Embryonic facial prominence (tissue), 1 donor: ENCODE measurements around the gene SEMA3C.

ENCODE experiments used
- DNase-seq: peaks from one replicate; pipeline ENCODE4 v3.0.0-alpha.2; 2016; ENCODE audit errors: extremely low spot score

The SEMA3C gene

DNA sequence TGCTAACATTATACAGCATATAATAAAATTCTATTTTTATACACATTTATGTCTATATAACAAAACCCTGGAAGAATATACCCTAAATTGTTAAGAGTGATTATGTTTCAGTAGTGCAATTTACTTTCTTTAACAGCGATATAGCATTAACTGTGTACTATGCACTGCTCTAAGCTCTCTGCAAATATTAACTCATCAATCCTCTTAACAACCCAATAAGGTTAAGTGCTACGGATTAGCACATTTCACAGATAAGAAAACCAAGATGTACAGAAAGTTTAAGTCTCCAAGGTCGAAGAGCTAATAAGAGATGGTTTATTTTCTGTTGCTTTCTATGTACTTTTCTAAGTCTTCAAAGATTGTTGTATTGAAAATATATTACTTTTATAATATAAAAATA, 95.8 kb downstream of the SEMA3C start:
- DNase-seq: no peak

DNA sequence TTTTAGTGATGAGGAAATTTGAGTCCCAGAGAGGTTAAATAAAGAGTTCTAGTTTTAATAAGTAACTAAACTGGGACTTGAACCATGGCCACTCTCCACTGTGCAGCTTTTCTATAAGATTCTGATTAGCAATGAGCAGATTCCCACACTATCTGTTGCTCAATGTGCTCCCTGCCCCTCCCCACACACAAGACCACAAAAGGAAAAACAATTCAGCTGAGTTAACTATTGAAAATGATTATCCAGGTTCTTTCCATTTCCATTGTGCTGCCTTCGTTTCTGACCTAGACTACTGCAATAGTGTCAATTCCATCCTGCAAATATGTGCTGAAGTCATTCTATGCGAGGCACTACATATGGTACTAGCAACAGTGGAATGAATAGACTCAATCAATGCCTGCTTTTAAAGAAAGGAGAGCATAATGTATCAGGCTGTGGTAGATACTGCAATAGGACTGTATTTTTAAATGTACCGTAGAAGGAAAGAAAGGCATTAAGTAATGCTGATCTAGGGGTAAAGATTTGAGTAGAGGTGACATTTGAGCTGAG, 97.0 kb downstream of the SEMA3C start:
- no peak for DNase-seq

DNA sequence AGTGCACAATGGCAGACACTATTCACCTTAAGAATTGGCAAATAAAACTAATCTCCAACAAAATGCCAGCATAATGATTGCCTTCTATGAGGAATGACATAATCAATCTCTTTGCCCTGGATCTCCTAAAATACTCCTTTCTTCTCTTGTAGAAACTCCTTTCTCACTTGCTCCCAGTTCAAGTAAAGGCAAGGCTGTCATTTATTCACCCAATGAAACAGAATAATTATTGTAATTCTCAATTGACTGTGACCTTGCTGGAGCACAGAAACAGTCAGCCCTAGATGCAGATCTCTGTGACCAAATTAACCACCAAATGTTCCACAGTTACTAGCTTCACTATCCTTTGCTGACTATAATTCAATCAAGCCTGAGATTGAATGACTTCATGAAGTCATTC, 99.3 kb downstream of the SEMA3C start:
- DNase-seq: no peak

DNA sequence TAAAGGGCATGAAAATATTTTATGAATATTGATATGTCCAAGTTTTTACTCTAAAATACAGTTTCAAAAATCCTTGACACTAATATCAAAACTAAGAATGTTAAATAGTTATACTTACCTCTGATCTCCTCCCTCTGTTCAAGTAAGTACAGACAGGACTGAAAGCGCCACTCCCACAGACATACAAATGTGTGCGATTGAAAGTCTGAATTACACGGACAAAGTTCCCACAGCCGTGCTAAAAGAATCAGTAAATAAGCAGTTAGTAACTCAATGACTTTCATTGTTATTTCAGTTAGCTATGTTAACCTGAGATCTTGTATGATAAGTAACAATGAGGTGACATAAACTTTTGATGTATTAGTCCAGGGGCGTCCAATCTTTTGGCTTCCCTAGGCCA, 100.7 kb downstream of the SEMA3C start:
- DNase-seq: no peak

DNA sequence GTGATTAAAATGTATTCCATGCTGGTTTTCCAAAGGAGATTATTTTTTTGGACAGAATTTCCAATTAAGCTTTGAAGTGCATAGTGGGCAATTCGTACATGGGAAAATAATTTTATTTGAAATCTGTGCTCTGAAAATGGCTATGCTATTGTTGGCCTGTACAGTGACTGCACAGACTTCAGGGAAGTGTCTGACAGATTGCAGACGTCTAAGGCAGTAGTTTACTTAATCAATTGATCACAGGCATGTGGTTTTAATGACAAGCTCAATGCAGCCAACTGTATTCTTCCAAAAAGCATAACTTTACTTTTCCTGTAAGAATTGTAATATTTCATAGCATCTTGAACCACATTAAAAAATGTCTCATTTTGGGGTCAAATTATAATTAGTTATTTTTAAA, 102.0 kb downstream of the SEMA3C start:
- no peak for DNase-seq

DNA sequence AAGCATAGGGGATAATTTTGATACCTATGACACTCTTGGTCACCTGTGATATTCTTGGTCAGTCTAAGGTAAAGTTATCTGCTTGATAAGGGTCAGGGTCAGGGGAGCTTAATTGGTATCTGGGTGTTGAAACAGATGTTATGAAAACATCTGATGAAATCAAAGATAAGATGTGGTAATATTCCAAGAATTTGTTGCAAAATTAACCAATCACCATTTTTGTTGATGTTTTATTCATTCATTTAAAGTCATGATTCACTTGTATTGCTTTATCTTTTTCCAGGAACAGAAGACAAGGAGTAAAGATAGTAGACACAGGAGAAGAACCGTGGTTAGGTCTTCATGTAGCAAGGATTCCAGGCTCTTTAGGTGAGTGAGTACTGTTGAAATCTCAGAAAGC, 103.1 kb downstream of the SEMA3C start:
- DNase-seq: no peak

DNA sequence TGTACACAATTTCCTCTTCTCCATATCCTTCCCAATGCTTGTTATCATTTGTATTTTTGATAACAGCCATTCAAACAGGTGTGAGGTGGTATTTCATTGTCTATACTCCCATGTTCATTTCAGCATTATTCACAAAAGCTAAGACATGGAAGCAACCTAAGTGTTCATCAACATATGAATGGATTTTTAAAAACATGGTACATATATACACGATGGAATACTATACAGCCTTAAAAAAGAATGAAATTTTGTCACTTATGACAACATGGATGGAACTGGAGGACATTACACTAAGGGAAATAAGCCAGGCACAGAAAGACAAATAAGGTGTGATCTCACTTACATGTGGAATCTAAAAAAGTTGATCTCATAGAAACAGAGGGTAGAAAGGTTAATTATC, 109.3 kb downstream of the SEMA3C start:
- DNase-seq: no peak

DNA sequence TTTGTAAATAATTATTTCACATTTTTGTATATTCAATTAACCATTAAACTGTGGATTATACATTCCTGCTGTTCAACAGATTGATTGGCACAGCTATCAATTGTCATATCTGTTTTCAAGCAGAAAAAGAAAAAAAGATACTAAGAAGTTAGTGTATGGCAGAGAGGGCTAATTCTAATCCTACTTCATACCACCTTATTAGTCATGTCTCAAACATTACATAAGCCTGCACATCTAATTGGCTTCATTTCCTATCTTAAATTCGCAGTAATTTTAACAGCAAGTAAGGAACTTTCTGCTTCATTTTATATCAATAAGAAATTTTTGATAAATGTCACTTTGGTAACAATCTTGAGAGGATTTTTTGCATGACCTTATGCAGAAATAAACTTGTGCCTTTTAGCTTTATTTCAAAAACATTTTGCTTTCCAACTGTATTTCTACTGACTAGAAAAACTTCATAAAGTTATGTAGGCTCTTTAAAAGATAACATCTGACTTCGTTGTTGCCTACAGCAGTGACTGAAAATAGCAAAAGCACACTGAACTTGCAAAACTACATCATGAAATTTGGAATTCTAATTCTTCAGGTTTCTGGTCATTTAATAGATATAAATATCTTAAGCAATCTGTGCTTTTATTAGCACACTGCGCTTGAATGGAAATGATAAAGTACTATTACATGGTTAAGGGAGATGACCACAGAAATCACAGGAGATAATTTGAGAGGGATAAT, 111.5 kb downstream of the SEMA3C start:
- DNase-seq: no peak

DNA sequence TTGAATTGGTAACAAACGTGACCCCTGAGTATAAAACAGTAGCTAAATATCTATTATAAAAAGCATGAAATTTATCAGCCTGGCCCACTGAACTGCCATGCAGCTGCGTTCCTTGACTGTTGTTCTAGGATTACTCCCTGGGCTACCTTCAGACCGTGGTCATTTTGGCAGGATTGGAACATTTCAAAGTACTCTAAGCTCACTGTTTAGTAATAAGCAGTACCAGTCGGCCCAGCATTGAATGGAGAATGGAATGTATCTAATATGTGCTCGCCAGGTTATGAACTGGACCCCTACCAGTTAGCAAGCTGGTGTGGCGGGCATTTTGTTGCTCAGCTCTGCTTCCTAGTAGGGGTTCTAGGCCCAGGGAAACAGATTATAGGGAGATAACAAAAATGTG, 112.2 kb downstream of the SEMA3C start:
- no peak for DNase-seq

DNA sequence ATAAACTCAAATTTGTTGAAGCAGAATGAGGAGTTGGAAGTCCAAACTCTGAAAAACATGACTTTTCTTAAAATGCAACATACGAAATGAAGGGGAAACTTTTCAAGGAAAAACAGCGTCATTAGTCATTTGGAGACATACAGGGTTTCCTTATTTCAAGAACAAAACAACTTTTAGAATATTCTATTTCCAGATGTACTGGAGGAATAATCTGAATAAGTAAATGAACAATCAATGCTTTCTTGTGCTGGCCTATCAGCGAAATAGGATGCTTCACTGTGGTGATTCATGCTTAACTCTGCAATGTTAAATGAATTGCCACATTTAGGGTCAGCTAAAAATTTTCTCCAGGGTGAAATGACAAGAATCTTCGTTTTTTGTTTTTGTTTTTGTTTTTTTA, 114.3 kb downstream of the SEMA3C start:
- no peak for DNase-seq

DNA sequence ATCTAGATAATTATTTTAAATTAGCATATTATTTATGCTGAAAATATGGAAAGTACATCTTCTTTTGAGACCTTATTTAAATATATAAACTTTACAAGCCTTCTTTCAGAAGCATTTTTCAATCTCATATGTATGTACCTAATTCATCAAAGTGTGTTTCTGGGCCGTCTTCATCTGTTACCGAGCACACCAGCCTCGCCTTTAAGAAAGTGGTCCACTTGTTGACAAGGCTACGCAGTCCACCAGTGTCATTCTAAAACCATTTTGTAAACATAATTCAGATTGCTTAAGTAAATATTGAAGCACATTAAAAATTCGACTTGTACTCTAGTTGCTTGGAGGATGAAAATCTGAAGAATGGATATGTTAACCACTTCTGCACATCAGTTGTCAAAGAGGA, 116.3 kb downstream of the SEMA3C start:
- DNase-seq: no peak

DNA sequence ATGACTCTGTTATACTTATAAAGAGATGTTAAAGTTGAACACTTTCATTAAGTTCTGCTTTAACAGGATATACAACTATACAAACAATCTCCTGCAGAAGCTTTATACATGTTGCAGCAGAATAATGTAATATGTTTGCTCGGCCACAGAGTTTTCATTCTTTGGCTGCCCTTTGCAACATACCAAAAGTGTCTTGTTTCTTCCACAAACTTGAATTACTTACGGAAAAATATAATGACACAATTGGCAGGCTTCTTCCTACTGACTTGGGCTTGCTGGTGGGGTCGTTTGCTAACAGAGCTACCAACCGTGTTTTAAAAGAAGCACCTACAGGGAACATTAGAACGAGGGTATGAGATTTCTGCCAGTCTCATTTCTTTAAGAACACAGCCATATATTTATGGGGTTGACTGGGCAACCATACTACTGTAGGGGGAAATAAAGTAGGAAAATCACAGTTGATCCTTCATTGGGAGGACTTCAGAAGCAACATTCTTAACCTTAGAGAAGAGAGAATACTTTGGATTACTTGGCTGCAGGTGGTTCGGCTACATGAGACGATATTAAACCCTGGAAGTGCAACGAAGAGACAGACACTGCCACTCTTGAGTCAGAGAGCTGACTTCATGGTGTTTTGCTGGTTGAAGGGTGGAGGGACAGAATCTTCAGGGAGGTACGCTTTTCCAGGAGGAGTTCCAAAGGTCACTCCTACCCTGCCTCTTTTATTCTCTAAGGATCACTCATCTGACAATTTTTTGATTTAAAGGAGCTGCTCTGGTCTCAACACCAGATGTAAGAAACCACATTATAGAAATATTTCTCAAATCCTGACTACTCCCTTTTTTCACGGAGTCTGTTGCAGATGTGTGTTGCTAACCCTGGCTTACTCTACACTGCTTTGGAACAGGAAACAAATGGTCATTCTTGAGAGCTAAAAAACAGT, 123.9 kb downstream of the SEMA3C start:
- no peak for DNase-seq

DNA sequence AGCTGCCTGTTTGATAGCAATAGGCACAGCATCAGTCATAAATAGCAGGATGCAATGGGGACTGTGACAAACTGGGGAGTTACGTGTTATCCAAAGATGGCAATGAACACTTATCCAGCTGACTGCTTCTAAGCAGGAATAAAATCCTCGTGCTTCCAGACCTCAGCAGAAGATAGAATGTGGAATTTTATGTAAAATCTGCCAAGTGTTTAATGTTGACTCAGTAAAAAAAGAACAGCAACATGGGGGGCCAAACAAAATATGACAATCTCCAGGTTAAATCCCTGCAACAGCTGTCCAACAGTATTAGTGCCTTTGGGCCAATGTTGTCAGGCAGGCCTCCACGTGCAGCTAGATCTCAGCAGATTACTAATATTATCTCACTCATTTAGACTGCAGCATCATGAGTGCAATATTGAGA, 127.3 kb downstream of the SEMA3C start:
- no peak for DNase-seq

DNA sequence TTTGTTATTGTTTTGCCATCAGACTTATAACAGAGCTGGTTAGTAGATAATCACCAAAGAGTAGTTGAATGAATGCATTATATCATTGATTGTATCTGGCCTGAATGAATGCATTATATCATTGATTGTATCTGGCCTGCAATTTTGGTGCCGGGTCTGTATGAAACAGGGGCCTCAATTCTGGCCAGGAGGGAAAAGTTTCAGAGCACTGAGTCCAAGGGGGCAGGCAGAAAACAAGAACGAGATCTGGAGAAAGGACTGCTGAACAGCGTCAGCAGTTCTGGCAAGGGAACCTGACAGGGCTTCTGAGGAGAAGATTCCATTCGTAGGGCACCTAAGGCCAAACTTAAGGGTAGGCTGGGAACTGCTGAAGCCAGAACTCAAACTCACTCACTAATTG, 128.0 kb downstream of the SEMA3C start:
- no peak for DNase-seq

DNA sequence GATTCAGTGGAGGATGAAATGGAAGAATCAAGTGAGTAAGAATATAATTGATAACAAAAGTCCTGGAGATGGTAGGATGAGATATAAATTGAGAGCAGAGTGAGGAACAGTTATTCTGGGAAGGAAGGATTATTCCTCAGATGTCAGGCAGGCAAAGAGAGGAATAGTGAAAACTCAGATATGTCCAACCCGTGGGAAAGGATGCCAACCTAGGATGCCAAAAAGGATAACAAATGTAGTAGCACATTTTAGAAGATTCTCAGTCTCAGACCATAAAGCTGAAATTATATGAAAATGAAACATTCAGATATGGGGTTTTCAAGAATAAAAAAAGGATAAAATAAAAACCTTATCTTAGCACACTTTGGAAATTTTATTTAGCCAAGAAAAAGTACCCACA, 131.1 kb downstream of the SEMA3C start:
- DNase-seq: no peak

DNA sequence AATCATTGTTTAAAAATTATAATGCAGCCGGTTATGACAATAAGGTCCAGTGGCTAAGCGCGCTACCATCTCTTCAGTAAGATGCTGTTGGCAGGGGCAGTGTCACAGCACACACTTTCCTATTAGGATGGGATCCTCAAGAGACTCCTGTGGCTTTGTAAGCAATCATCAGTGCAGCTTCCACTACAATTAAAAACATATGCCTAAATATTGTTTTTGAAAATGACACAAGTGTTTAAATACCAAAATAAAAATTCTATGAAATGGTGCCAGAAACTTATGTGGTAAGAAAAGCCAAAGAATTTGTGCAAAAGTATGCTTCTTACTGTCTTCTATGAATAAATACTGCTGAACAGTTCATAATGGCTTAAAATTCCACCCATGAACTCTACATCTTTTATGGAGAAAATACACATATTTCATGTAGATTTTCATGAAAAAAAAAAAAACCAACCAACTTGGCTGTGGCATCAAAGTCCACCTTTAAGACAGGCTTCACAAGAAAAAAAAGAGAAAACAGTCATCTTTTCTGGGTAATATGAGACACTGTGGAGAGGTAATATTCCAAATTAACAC, 132.8 kb downstream of the SEMA3C start:
- DNase-seq: no peak

DNA sequence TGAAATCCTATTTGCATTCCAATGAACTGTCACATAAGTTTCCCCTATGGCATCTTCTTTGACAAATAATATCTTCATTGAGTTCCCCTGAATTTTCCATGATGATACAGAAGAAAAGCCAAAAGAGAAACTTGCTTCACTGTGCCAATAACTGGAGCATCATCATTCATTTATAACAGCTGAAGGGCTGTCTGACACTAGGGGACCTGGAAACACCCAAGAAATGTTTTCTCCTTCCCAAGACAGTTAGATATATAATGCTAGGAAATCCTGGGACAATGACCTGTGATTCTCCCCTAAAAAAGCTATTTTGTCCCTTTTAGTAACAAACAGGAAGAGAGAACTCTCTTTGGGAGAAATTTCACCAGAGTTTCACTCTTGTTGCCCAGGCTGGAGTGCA, 133.6 kb downstream of the SEMA3C start:
- DNase-seq: no peak

DNA sequence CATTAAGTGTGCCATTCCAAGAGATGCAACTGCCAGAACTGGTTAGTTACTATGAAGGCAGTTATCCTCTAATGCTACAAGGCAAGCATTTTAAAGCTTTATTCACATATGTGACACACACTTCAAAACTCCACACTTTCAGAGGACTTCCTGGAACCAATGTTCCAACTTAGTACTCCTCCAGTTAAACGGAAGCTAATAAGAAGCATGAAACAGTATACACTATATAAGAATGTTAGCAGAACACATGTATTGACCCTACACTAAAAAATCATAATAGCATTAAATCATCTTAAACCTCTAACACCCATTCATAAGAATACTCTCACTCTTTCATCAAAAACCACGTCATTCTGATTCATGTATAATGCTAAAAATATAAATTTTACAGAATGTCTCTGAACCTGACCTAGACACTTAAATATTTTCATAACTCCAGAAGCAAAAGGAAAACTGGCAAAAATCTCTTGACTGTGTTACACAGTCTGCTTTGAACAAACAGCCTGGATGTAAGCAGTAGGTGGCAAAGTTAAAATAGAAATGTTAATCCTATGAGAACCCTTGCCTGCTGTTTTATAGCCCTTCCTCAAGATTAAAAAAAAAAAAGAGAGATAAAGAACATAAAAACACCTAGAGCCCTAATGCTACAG, 135.0 kb downstream of the SEMA3C start:
- DNase-seq: no peak

DNA sequence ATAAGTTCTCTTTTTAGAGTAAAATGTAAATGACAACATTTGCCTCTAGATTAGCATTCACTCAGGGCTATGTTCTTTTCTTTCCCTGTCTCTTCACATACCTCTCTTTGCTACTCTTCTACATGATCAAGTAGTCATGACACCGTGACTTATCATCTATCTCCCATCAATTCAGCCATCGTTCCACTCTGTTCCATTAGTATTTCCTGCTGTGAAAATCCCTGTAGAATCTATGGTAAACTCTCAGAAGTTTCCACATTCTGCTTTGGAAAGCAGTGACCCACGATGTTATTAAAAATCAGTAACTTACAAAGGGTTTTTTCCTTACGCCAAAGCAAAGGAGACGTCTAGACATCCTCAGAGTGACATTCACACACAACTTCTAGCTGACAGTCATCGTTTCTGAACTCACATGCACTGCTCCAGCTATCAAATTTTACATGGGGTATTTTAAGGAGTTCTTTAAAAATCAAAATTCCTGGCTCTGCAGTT, 135.6 kb downstream of the SEMA3C start:
- no peak for DNase-seq

DNA sequence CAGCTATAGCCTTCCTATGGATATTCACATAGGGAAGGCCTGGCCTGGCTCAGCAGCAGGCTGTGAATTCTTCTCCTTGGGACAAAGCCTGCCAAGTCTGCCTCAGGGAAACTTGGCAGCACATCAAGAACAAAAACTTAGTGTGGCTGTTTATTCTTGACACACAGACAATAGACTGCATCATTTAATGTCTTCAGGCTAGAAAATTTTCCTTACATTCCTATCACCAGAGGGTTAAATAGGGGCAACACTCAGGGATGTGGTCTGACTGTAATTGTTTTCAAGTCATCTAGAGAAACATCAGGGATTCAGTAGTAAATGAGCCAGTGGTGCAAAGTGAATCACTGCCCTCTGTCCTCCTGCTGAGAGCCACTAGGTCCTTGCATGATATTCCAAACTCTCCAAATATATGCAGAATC, 137.3 kb downstream of the SEMA3C start:
- no peak for DNase-seq

DNA sequence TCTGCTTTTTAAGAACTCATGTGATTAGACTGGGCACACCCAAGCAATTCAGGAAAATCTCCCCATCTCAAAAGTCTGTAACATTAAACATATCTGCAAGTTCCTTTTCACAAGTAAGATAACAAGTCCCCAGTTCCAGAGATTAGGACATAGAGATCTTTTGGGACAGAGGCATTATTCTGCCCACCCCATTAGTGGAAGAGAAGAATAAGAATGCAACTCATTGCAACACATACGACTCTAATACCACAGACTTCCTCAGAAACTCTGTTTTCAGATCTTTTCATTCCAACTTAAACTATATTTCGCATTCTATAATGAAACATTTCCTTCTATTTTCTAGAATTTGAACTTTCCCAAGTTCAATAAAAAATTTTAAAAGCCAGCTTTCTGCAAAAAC, 137.7 kb downstream of the SEMA3C start:
- no peak for DNase-seq

DNA sequence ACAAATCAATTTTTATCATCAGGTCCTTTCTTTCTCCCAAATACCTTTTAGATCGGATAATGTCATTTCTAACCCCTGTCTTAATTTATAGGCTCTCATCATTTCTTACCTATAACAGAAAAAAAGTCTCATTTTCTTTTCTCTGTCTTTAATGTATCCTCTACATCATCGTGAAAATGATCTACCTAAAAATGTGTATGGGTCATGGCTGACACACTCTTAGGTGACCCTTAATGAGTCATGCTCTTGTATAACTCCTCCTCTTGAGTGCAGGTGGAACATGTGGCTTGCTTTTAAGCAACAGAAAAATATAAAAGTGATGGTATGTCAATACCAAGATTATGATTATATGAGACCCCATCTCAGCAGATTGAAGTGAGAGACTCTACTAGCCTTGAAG, 139.4 kb downstream of the SEMA3C start:
- DNase-seq: no peak
